GM12878 (cell line): ENCODE data around the gene P4HA2. TPM values are rescaled to one million over a fixed set of nuclear protein-coding genes. Genes with fewer than 3 reads are reported as not detected.

Experiments used
- CHD4 ChIP-seq: fragments of 200-600 bp; sonication (generic); IDR thresholded peaks from 2 replicates; pipeline ENCODE4 v1.6.1; 2016; ENCODE audit warnings: mild to moderate bottlenecking
- ETV6 ChIP-seq, 2 experiments: fragments of 450-650 bp in 1 of 2; IDR thresholded peaks in 1 of 2; conservative IDR thresholded peaks in 1 of 2; 2 replicates each; pipeline ENCODE4 v1.6.1; 2014; ENCODE audit warnings: antibody characterized with exemption in 1 of 2, borderline replicate concordance in 1 of 2, low read depth in 1 of 2, mild to moderate bottlenecking in 1 of 2, moderate library complexity in 1 of 2
- FOXK2 ChIP-seq: fragments of 450-650 bp; IDR thresholded peaks from 2 replicates; pipeline ENCODE4 v1.6.1; 2017; ENCODE audit warnings: mild to moderate bottlenecking, moderate library complexity
- HDAC6 ChIP-seq: fragments of 200-600 bp; sonication (generic); IDR thresholded peaks from one replicate; pipeline ENCODE4 v1.8.0; 2017; ENCODE audit warnings: antibody characterized with exemption; ENCODE audit not compliant: unreplicated experiment
- KAT2A ChIP-seq: conservative IDR thresholded peaks from 2 replicates; pipeline ENCODE4 v1.6.1; 2011; ENCODE audit warnings: low read depth, low read length; ENCODE audit not compliant: control insufficient read depth
- NR2C1 ChIP-seq: fragments of 450-650 bp; IDR thresholded peaks from 2 replicates; pipeline ENCODE4 v1.6.1; 2017; ENCODE audit warnings: antibody characterized with exemption, mild to moderate bottlenecking, moderate library complexity
- NR2C2 ChIP-seq: IDR thresholded peaks from 2 replicates; pipeline ENCODE4 v1.6.1; 2011; ENCODE audit warnings: borderline replicate concordance, low read depth; ENCODE audit not compliant: control insufficient read depth, insufficient read length
- POLR2AphosphoS2 ChIP-seq: IDR thresholded peaks from 2 replicates; pipeline ENCODE4 v1.6.1; 2011; ENCODE audit warnings: low read depth, mild to moderate bottlenecking, low read length, improper control_type of control experiment, moderate library complexity
- RELA ChIP-seq: fragments of 450-650 bp; IDR thresholded peaks from 2 replicates; pipeline ENCODE4 v1.8.0; 2014; ENCODE audit warnings: borderline replicate concordance; ENCODE audit not compliant: partially characterized antibody
- SIN3A ChIP-seq: IDR thresholded peaks from 2 replicates; pipeline ENCODE4 v1.6.1; 2012; ENCODE audit warnings: low read depth, low read length, improper control_type of control experiment
- SMARCA5 ChIP-seq: fragments of 450-650 bp; IDR thresholded peaks from 2 replicates; pipeline ENCODE4 v1.6.1; 2017; ENCODE audit warnings: mild to moderate bottlenecking
- TARDBP ChIP-seq: IDR thresholded peaks from 2 replicates; pipeline ENCODE4 v1.6.1; 2016; ENCODE audit warnings: borderline replicate concordance
- ZNF24 ChIP-seq: fragments of 450-650 bp; IDR thresholded peaks from 2 replicates; pipeline ENCODE4 v1.6.1; 2017; ENCODE audit warnings: antibody characterized with exemption, mild to moderate bottlenecking
- ZNF274 ChIP-seq: IDR thresholded peaks from one replicate; pipeline ENCODE4 v1.8.0; 2011; ENCODE audit not compliant: insufficient read length, insufficient read depth
- polyA plus RNA-seq, 11 experiments: library from polyadenylated mRNA; depleted of rRNA in 4 of 11; unstranded in 6 of 11; stranded (reverse) in 5 of 11; fragments of >200 nt; fragmentation: Nextera tagmentation in 4 of 11; fragmentation: Illumina TruSeq in 1 of 11; extraction: Ambion mirVana in 4 of 11; extraction: Trizol in 1 of 11; gene quantifications; 1 replicate in 1 of 11; 2 replicates in 10 of 11; pipeline versions ENCODE4 v1.2.1 to v1.2.3, GENCODE V29; 2011 to 2016; ENCODE audit warnings: inconsistent platforms in 2 of 11, missing spikeins in 2 of 11, low read depth in 1 of 11
- total RNA-seq, 4 experiments: library from RNA; depleted of rRNA in 3 of 4; stranded (reverse); fragments of >200 nt in 3 of 4; fragmentation: Illumina TruSeq in 1 of 4; extraction: Trizol in 1 of 4; gene quantifications; 2 replicates each; pipeline versions ENCODE4 v1.2.1 to v1.2.3, GENCODE V29; 2013 to 2021
- TF ChIP-seq, protein P1 (sequence below): fragments of 450-650 bp; conservative IDR thresholded peaks from 2 replicates; pipeline ENCODE4 v1.6.1; 2017; ENCODE audit warnings: mild to moderate bottlenecking, moderate library complexity
- TF ChIP-seq, protein P2 (sequence below): fragments of 450-650 bp; IDR thresholded peaks from 2 replicates; pipeline ENCODE4 v1.6.1; 2017; ENCODE audit warnings: mild to moderate bottlenecking, low read depth, inconsistent platforms; ENCODE audit not compliant: poor library complexity, severe bottlenecking
- TF ChIP-seq, protein P3 (sequence below): fragments of 450-650 bp; IDR thresholded peaks from 2 replicates; pipeline ENCODE4 v1.6.1; 2017; ENCODE audit warnings: low read depth, mild to moderate bottlenecking, moderate library complexity
- TF ChIP-seq, protein P4 (sequence below): fragments of 450-650 bp; formaldehyde crosslinking; IDR thresholded peaks from 2 replicates; pipeline ENCODE4 v1.4.0; 2020; ENCODE audit warnings: mild to moderate bottlenecking, moderate library complexity

The P4HA2 gene
- total and polyA plus RNA-seq, 10 of the 15 experiments (the other 5 are each of a cell fraction or from before 2014, with no cell fraction given): 4.7 to 10.9 (median 7.5) TPM

DNA sequence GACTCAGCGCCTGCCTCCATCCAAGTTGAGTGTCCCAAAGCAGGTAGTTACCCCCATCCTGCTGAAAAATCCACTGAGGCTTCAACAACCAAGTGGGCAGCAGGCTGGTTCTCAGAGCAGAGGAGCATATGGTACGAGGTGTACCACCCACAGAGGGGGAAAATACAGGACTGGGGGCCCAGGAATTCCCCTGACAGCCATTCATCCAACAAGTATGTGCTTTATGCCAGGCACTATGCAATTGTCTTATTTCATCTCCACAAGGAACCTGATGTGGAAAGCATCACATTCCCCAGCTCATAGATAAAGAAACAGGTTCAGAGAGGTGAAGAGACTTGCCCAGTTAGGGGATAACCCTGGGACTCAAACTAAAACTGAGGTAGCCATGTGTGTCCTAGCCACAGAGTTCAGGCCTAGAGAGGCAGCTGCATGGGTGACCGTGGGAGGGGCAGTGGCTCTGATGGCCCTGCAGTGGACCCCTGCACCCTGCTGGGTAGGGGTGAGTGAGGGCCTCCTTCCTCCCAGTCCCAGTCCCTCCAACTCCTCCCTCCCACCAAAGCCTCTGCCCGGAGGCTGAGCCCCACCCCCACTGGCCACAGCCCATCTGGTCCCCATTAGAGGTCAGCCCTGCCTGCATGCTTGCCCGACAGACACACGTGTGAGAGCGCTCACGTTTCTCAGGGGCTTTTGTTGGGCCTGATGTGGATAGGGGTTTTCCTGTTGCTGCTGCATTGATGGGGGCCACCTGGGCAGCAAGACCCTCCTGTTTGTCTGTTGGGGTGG lies 41.3 kb upstream of the P4HA2 start (continued):
- peak; percentile 83 for TF ChIP-seq RELA
- no peak for TF ChIP-seq ETV6 (conservative IDR thresholded peaks at IDR 0.05 in 1 of 2, IDR thresholded peaks at IDR 0.05 in 1 of 2; ENCODE audit: borderline replicate concordance in 1 of 2, low read depth in 1 of 2)
- TF ChIP-seq CHD4: no peak
- no peak for TF ChIP-seq NR2C2
- TF ChIP-seq ZNF24: no peak
- 0 out of 2 replicates have a peak, but pooled peaks have one; percentile 8 for TF ChIP-seq NR2C1
- TF ChIP-seq, protein P1, sequence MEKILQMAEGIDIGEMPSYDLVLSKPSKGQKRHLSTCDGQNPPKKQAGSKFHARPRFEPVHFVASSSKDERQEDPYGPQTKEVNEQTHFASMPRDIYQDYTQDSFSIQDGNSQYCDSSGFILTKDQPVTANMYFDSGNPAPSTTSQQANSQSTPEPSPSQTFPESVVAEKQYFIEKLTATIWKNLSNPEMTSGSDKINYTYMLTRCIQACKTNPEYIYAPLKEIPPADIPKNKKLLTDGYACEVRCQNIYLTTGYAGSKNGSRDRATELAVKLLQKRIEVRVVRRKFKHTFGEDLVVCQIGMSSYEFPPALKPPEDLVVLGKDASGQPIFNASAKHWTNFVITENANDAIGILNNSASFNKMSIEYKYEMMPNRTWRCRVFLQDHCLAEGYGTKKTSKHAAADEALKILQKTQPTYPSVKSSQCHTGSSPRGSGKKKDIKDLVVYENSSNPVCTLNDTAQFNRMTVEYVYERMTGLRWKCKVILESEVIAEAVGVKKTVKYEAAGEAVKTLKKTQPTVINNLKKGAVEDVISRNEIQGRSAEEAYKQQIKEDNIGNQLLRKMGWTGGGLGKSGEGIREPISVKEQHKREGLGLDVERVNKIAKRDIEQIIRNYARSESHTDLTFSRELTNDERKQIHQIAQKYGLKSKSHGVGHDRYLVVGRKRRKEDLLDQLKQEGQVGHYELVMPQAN: no peak
- TF ChIP-seq, protein P2, sequence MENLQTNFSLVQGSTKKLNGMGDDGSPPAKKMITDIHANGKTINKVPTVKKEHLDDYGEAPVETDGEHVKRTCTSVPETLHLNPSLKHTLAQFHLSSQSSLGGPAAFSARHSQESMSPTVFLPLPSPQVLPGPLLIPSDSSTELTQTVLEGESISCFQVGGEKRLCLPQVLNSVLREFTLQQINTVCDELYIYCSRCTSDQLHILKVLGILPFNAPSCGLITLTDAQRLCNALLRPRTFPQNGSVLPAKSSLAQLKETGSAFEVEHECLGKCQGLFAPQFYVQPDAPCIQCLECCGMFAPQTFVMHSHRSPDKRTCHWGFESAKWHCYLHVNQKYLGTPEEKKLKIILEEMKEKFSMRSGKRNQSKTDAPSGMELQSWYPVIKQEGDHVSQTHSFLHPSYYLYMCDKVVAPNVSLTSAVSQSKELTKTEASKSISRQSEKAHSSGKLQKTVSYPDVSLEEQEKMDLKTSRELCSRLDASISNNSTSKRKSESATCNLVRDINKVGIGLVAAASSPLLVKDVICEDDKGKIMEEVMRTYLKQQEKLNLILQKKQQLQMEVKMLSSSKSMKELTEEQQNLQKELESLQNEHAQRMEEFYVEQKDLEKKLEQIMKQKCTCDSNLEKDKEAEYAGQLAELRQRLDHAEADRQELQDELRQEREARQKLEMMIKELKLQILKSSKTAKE: peak; percentile 55
- no peak for TF ChIP-seq SMARCA5
- no peak for TF ChIP-seq SIN3A
- TF ChIP-seq, protein P3, sequence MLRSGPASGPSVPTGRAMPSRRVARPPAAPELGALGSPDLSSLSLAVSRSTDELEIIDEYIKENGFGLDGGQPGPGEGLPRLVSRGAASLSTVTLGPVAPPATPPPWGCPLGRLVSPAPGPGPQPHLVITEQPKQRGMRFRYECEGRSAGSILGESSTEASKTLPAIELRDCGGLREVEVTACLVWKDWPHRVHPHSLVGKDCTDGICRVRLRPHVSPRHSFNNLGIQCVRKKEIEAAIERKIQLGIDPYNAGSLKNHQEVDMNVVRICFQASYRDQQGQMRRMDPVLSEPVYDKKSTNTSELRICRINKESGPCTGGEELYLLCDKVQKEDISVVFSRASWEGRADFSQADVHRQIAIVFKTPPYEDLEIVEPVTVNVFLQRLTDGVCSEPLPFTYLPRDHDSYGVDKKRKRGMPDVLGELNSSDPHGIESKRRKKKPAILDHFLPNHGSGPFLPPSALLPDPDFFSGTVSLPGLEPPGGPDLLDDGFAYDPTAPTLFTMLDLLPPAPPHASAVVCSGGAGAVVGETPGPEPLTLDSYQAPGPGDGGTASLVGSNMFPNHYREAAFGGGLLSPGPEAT: peak; percentile 86
- TF ChIP-seq HDAC6: no peak
- no peak for TF ChIP-seq POLR2AphosphoS2
- TF ChIP-seq ZNF274: no peak
- no peak for TF ChIP-seq KAT2A
- no peak for TF ChIP-seq TARDBP
- no peak for TF ChIP-seq FOXK2
- TF ChIP-seq, protein P4, sequence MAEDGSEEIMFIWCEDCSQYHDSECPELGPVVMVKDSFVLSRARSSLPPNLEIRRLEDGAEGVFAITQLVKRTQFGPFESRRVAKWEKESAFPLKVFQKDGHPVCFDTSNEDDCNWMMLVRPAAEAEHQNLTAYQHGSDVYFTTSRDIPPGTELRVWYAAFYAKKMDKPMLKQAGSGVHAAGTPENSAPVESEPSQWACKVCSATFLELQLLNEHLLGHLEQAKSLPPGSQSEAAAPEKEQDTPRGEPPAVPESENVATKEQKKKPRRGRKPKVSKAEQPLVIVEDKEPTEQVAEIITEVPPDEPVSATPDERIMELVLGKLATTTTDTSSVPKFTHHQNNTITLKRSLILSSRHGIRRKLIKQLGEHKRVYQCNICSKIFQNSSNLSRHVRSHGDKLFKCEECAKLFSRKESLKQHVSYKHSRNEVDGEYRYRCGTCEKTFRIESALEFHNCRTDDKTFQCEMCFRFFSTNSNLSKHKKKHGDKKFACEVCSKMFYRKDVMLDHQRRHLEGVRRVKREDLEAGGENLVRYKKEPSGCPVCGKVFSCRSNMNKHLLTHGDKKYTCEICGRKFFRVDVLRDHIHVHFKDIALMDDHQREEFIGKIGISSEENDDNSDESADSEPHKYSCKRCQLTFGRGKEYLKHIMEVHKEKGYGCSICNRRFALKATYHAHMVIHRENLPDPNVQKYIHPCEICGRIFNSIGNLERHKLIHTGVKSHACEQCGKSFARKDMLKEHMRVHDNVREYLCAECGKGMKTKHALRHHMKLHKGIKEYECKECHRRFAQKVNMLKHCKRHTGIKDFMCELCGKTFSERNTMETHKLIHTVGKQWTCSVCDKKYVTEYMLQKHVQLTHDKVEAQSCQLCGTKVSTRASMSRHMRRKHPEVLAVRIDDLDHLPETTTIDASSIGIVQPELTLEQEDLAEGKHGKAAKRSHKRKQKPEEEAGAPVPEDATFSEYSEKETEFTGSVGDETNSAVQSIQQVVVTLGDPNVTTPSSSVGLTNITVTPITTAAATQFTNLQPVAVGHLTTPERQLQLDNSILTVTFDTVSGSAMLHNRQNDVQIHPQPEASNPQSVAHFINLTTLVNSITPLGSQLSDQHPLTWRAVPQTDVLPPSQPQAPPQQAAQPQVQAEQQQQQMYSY (CRISPR knock-in tag): no peak
